DND-41 (cell line): ENCODE measurements around the gene NKRF.

Source experiments
- ATAC-seq: fragments of 200-7000 bp; cut with Tn5 transposase; 3 replicates; pipeline ENCODE4 v1.9.1; 2021; ENCODE audit warnings: low read depth; ENCODE audit not compliant: insufficient read depth
- DNase-seq: peaks from one replicate; pipeline ENCODE4 v3.0.0-alpha.2; 2020
- H2AFZ ChIP-seq: 2 replicates; pipeline ENCODE4 v1.6.0; 2012; ENCODE audit warnings: low read depth, low read length
- H3K27ac ChIP-seq: 2 replicates; pipeline ENCODE4 v1.5.1; 2012; ENCODE audit warnings: low read length, inconsistent platforms
- H3K27me3 ChIP-seq: fragments of 200-600 bp; sonication (generic); 2 replicates; pipeline ENCODE4 v1.6.0; 2012; ENCODE audit warnings: low read length, mild to moderate bottlenecking, inconsistent platforms; ENCODE audit not compliant: insufficient read depth, poor library complexity
- H3K36me3 ChIP-seq: 2 replicates; pipeline ENCODE4 v1.5.1; 2012; ENCODE audit warnings: low read length, inconsistent platforms; ENCODE audit not compliant: insufficient read depth
- H3K4me1 ChIP-seq: 2 replicates; pipeline ENCODE4 v1.5.1; 2012; ENCODE audit warnings: mild to moderate bottlenecking, low read length; ENCODE audit not compliant: insufficient read depth
- H3K4me2 ChIP-seq: 2 replicates; pipeline ENCODE4 v1.6.0; 2012; ENCODE audit warnings: mild to moderate bottlenecking, moderate library complexity, low read length, inconsistent platforms; ENCODE audit not compliant: insufficient read depth
- H3K4me3 ChIP-seq, 2 experiments: fragments of 200-600 bp in 1 of 2; shearing (Covaris generic) in 1 of 2; 2 replicates each; pipeline ENCODE4 v1.5.1; 2012 to 2016; ENCODE audit warnings: inconsistent platforms in 2 of 2, low read length in 2 of 2, mild to moderate bottlenecking in 2 of 2, low read depth in 1 of 2, moderate library complexity in 1 of 2
- H3K79me2 ChIP-seq: 2 replicates; pipeline ENCODE4 v1.6.0; 2012; ENCODE audit warnings: low read length, inconsistent platforms; ENCODE audit not compliant: insufficient read depth
- H3K9ac ChIP-seq: 2 replicates; pipeline ENCODE4 v1.6.0; 2012; ENCODE audit warnings: low read depth, mild to moderate bottlenecking, inconsistent platforms, low read length, moderate library complexity
- H3K9me3 ChIP-seq: 2 replicates; pipeline ENCODE4 v1.5.1; 2012; ENCODE audit warnings: low read length, moderate library complexity, mild to moderate bottlenecking, inconsistent platforms; ENCODE audit not compliant: insufficient read depth, severe bottlenecking
- H4K20me1 ChIP-seq: 2 replicates; pipeline ENCODE4 v1.6.0; 2012; ENCODE audit warnings: low read length; ENCODE audit not compliant: insufficient read depth
- CTCF ChIP-seq: IDR thresholded peaks from 2 replicates; pipeline ENCODE4 v1.5.1; 2012; ENCODE audit warnings: borderline replicate concordance, low read length, moderate library complexity, mild to moderate bottlenecking; ENCODE audit not compliant: poor library complexity, severe bottlenecking; ENCODE audit errors: extremely low read depth
- EZH2 ChIP-seq: IDR thresholded peaks from 3 replicates; pipeline ENCODE4 v1.6.1; 2012; ENCODE audit warnings: borderline replicate concordance, low read depth, mild to moderate bottlenecking, moderate library complexity, low read length, inconsistent platforms; ENCODE audit not compliant: severe bottlenecking

Gene NKRF

GRCh38 chrX:119647552-119648420, 41.6 kb upstream of the NKRF start:
- Histone ChIP-seq H3K27ac (no peak overlapping the region), H3K4me3 (no peak overlapping the region), H2AFZ (no peak overlapping the region), H3K4me1 (no peaks in the 10 kb centered on the region), H3K9ac (no peak overlapping the region), H3K27me3 (no peaks in the 10 kb centered on the region), H3K36me3 (peaks cover 80% of the 10 kb centered on the region), H3K79me2 (peaks cover 58% of the 10 kb centered on the region), H3K4me2 (no peak overlapping the region), H4K20me1 (peaks cover 17% of the 10 kb centered on the region), H3K9me3 (no peaks in the 10 kb centered on the region)
- no peak for ATAC-seq
- no peak for DNase-seq
- TF ChIP-seq EZH2: no peak
- TF ChIP-seq CTCF: no peak

GRCh38 chrX:119647089-119647488, 40.9 kb upstream of the NKRF start:
- DNase-seq: no peak
- Histone ChIP-seq H3K9ac (no peak overlapping the region), H2AFZ (no peak overlapping the region), H3K27ac (no peak overlapping the region), H3K9me3 (no peaks in the 10 kb centered on the region), H4K20me1 (peaks cover 19% of the 10 kb centered on the region), H3K79me2 (peaks cover 60% of the 10 kb centered on the region), H3K36me3 (peaks cover 80% of the 10 kb centered on the region), H3K27me3 (no peaks in the 10 kb centered on the region), H3K4me3 (no peak overlapping the region), H3K4me2 (no peak overlapping the region), H3K4me1 (no peaks in the 10 kb centered on the region)
- no peak for ATAC-seq
- TF ChIP-seq EZH2 (no peak), CTCF (no peak)

DNA sequence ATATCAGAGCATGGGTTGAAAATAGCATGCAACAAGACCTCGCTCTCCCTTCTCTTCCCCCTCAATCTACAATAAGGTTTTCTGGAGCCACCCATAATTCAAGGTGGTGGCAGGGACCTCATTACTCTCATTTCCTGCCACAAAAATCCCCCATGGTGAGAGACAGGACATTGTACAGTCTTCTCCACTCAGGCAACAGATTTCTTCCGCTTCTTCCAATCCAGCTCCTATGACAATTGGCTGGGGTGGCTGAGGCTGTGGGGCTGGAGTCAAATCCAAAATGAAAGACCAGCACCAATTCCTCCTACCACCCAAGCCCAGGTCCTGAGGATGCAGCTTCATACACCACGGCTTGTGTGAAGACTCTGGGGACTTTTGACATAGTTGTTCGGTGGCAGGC, 40.3 kb upstream of the NKRF start:
- H3K4me1 ChIP-seq: no peaks in the 10 kb centered on the region
- no peaks in the 10 kb centered on the region for H3K9me3 ChIP-seq
- peaks cover 23% of the 10 kb centered on the region for H4K20me1 ChIP-seq
- no peak for DNase-seq
- H3K36me3 ChIP-seq: peaks cover 80% of the 10 kb centered on the region
- H3K9ac ChIP-seq: no peak overlapping the region
- no peak for ATAC-seq
- no peak overlapping the region for H3K4me3 ChIP-seq
- no peak overlapping the region for H3K27ac ChIP-seq
- H3K4me2 ChIP-seq: no peak overlapping the region
- no peak overlapping the region for H2AFZ ChIP-seq
- peaks cover 64% of the 10 kb centered on the region for H3K79me2 ChIP-seq
- H3K27me3 ChIP-seq: no peaks in the 10 kb centered on the region
- TF ChIP-seq EZH2: no peak
- no peak for TF ChIP-seq CTCF
